Fibroblast of skin of scalp (primary cell): ENCODE results near the gene CNTNAP5.

Experiments used
- DNase-seq: peaks from one replicate; pipeline ENCODE4 v3.0.0-alpha.2; 2013

CNTNAP5 gene

DNA sequence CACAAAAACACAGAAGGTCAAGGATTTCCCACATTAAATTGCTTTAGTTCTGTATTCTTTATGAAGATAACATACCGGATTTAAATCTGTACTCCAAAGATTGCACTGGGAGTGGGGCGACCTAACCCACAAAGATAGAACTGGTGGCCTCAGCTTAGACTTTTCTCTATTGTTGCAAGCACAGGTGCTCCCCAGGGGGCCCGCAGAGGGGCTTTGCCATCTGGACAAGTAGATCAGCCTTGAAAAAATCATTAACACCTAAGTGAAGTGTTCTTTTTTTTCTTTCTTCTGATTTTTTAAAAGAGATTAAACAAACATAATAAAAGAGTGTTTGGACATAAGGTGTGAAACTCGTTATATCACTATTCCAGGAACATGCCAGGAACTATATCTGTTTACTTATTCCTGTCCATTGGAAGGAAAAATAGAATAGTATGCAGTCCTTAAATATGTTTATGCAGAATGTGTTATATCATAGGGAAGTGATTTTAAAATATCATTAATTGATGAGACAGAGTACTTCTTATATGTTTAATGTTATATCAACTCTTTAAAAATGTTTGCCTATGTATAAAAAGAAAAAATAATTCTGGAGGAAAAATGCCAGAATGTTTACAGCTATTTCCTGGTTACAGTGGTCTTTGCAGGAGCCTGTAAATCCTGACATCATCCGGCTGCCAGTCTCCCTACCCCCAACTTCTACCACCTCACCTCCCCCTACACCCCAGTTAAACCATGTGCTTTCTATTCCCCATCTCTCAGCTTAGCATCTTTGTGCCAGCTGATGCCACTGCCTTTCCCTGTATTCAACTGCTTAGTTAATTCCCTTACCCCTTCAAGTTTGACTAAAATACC, 679.2 kb downstream of the CNTNAP5 start:
- DNase-seq: no peak

DNA sequence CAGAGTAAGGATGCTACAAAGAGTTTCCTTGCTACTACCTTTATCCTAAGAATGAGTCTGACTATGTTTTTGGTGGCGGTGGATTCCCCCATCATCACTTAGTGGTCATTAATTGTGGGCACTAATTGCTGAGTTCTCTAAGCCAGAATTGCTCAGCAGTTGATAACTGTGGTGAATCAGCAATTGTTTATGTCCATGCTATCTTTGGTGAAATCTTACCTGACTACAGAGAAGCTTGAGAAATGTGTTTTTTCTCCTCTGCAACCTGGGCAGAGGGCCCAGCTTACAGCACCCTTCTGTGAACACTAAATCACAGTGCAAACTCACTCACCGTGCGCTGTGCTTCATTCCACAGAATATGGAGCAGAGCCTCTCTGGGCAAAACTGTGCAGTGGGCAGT, 683.6 kb downstream of the CNTNAP5 start:
- no peak for DNase-seq

- DNase-seq: no peak
Measured at GRCh38 chr2:124713969-124714368, 688.9 kb downstream of the CNTNAP5 start.

GRCh38 chr2:124725187-124725586, 700.1 kb downstream of the CNTNAP5 start:
- DNase-seq: no peak

DNA sequence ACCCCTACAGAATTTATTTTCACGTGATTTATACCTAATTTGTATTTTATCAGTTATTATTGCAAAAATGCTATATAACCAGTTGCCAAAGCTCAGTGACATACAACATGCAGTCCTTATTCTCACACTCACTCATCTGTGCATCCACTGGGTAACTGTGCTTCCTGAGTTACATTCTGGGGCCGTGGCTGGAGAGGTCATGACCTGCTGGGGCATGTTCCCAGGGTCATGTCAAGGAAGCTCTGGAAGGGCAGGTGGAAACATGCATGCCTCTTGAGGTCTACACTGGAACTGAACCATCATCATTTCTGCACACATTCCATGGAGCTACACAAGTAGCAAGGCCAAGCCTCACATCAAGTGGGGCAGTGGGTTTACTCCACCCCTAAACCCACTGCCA, 715.5 kb downstream of the CNTNAP5 start:
- no peak for DNase-seq

DNA sequence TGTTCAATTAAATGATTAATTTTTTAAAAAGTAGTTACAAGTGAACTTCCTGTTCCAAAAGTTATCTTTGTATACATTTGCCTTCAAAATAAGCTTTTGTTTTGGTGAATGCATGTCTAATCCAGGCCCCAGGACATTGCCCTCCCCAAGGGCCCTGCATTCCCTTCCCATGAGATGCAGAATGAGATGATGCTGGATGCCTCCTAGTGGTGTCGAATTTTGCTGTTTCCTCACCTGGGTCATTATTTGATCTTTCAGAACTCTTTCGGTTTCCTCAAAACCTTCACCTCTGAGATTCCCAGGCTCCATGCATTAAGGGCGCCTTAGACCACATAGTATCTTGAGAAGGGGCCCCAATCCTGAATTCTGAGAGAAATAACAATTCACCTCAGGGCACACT, 728.8 kb downstream of the CNTNAP5 start:
- no peak for DNase-seq

DNA sequence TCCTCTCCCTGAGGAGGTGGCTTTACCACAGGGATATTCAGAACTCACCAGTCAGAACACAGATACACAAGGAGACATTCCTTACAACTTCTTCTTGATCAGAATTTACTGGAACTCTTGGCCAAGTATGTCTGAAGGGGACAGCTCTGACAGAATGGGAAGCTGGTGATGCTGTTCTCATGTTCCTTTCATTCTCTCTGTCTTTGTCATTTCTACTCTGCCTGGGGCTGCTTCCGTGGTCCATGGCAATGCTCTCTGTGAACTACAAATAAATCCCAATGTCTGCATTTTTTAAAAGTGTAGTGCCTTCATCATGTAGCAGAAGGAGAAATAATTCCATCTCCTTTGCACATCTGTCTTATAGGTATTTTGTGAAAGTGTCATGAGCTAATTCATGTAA, 730.3 kb downstream of the CNTNAP5 start:
- DNase-seq: no peak

DNA sequence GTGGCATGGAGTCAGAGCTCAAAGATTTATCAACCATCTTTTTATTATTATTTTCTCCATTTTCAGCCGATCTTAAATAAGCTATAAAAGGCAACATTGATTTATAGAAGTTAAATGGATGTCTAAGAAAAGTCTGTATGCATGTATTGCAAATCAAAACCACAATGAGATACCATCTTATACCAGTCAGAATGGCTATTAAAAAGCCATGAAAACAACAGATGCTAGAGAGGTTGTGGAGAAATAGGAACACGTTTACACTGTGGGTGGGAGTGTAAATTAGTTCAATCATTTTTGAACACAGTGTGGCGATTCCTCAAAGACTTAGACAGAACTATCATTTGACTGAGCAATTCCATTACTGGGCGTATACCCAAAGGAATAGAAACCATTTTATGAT, 731.0 kb downstream of the CNTNAP5 start:
- DNase-seq: no peak

DNA sequence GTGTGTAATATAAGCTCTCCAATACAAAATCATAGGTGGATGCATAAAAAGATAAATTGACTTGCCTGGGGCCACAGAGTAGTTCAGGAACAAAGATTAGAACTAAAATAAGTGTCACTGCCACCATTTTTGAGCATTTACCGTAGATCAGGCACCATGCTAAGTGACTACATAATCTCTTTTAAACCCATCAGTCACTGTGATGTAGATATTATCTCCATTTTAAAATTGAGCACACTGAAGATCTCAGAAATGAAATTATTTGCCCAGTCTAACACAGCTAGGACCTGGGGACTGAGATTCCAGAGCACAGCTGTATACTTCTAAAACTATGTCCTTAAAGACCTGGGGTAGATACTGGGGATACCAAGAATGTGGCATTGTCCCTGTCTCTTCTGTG, 737.3 kb downstream of the CNTNAP5 start:
- DNase-seq: no peak

DNA sequence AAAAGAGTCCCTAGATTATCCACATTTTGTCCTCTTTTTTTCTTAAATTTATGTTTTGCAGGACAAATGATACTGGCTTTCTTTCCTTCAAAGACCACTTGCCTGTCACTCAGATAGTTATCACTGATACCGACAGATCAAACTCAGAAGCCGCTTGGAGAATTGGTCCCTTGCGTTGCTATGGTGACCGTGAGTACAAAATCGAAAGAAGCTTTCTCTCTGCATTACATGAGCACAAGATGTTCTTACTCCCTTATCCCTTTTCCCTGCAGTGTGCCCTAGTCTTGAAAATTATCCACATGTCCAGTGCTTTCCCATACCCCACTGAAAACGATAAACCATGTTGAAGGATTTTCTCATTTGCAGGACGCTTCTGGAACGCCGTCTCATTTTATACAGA, 738.5 kb downstream of the CNTNAP5 start:
- no peak for DNase-seq

GRCh38 chr2:124774781-124775180, 749.7 kb downstream of the CNTNAP5 start:
- no peak for DNase-seq

- no peak for DNase-seq
Measured at GRCh38 chr2:124776332-124776731, 751.2 kb downstream of the CNTNAP5 start.

DNA sequence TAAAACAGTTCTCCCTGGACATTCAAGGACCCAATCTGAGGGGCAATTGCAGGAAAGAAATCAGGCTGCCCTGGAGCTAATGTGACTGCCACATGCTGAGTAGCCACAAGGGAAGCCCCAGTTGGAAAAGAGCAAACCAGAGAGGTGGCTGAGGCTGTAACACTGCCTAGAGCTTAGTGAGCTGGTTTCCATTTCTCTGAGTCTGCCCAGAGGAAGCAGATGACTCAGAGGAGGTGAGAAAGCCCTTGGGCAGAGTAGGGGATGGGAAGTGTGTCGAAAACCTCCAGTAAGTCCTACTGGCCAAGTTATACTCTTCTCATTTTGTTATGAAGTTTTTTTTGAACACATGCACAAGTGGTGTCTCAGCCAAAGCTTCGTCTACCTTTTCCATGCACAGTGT, 753.0 kb downstream of the CNTNAP5 start:
- no peak for DNase-seq

GRCh38 chr2:124796647-124797046, 771.6 kb downstream of the CNTNAP5 start:
- DNase-seq: no peak

GRCh38 chr2:124797049-124797448, 772.0 kb downstream of the CNTNAP5 start:
- no peak for DNase-seq

DNA sequence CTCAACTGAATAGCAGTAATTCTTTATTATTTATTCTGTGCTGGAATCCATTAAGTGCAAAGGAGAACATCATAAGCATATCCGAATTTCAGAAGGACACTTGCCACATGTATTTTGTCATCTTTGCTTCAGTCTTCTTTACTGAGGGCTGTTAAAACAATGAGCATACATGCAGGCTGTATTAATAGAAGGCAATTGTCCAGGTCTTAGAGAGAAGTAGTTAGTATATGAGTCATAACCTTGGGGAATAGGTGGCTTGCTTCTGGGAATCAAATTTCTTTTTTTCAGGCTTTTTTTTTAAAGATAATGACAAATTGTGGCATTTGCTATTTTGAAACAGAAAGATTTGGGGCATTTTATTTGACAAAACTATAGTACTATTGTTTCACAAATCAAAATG, 773.5 kb downstream of the CNTNAP5 start:
- no peak for DNase-seq

- peak; percentile 38 for DNase-seq
Measured at GRCh38 chr2:124804014-124804940, 779.2 kb downstream of the CNTNAP5 start.

GRCh38 chr2:124805060-124805459, 780.0 kb downstream of the CNTNAP5 start:
- no peak for DNase-seq

DNA sequence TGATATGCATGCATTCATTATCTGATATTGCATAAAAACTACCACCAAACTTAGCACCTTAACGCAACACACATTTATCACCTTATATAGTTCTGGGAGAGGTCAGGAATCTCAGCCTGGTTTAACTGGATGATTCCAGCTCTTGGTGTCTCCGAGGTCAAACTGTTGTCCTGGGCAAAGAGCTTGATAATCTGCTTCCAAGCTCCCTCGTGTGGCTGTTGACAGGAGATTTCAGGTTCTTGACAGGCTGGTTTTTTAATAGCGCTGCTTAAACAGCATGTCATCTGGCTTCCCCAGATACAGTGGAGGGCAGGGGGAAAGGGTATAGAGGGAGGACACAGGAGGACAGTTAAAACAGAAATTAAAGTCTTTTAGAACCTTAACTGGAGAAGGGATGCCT, 785.0 kb downstream of the CNTNAP5 start:
- DNase-seq: peak; percentile 5

- DNase-seq: no peak
Measured at GRCh38 chr2:124814968-124815745, 790.1 kb downstream of the CNTNAP5 start.

DNA sequence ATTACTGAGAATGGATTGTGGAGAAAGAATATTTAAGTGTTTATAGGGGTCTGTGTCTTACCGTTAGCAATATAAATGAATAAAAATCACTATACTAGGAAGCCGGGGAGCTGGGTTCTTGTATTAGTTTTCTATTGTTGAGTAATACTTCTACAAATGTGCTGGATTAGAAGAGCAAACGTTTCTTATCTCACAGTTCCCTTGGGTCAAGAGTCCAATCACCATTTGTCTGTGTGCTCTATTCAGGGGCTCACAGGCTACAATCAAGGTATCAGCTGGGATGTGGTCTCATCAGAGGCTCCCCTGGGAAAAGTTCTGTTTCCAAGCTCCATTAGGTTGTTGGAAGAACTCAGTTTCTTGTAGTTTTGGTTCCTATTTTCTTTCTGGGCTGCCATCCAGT, 790.9 kb downstream of the CNTNAP5 start:
- no peak for DNase-seq

DNA sequence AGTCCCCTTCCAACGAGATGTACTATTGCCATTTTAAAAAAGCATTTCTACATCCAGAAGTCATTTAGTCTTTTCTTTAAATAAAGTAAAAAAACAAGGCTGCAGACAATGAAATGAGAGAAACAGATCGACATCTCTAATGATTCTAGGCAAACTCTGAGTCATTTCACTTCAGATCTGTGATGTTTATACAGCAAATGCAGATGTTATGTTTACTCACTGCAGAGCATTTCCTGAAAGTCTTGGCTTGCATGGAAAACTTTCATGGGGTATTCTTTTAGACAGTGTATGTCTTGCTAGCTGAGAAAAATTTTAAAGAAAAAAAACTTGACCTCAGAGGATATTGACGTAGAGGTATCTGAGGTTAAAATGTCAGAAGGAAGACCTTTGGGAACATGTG, 797.4 kb downstream of the CNTNAP5 start:
- no peak for DNase-seq

- DNase-seq: no peak
Measured at GRCh38 chr2:124824441-124824840, 799.4 kb downstream of the CNTNAP5 start.
